Measurements from ENCODE around the gene RANBP10. TPM values are rescaled to one million over a fixed set of nuclear protein-coding genes. Genes with fewer than 3 reads are reported as not detected.

Gene RANBP10
- total RNA-seq, 6 experiments from 2014 or later: 15.1 to 38.4 (median 22.7) TPM

DNA sequence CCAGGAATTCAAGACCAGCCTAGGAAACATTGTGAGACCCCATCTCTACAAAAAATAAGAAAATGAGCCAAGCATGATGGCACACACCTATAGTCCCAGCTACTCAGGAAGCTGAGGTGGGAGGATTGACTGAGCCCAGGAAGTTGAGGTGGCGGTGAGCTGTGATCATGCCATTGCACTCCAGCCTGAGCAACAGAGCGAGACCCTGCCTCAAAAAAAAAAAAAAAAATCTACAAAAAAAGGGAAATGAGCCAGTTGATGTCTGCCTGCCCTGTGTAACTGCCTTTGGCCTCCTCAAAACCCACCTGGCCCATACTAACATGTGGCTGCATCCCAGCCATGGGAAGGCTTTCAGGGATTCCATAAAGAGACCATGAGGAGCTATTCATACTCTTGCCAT, 4.5 kb downstream of the RANBP10 start:
- Histone ChIP-seq H3K27me3 (no peaks in the 10 kb centered on the region), H3K4me1 (peaks cover 0 to 25% (median 6%) of the 10 kb centered on the region in 4 donors), H3K27ac (no peak overlapping the region), H3K4me3 (no peak overlapping the region), H3K9me3 (no peaks in the 10 kb centered on the region), H3K36me3 (peaks cover 0 to 44% (median 8%) of the 10 kb centered on the region in 4 donors)
- ATAC-seq (no peak), DNase-seq (no peak)
- 83% methylated on average over 1 of the region's 2 CpGs for WGBS (ENCODE audit: insufficient coverage, low coverage, low lambda C conversion rate, missing lambda C conversion rate)
- intact Hi-C loops (cut with DNase I): loop anchor here in 1 of 2 donors (10.0 kb wide), 1 partner anchor 127 kb away; no protein-coding TSS in a partner anchor
- TF ChIP-seq, protein P1, sequence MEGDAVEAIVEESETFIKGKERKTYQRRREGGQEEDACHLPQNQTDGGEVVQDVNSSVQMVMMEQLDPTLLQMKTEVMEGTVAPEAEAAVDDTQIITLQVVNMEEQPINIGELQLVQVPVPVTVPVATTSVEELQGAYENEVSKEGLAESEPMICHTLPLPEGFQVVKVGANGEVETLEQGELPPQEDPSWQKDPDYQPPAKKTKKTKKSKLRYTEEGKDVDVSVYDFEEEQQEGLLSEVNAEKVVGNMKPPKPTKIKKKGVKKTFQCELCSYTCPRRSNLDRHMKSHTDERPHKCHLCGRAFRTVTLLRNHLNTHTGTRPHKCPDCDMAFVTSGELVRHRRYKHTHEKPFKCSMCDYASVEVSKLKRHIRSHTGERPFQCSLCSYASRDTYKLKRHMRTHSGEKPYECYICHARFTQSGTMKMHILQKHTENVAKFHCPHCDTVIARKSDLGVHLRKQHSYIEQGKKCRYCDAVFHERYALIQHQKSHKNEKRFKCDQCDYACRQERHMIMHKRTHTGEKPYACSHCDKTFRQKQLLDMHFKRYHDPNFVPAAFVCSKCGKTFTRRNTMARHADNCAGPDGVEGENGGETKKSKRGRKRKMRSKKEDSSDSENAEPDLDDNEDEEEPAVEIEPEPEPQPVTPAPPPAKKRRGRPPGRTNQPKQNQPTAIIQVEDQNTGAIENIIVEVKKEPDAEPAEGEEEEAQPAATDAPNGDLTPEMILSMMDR (IDR thresholded peaks at IDR 0.05): no peak
- TF ChIP-seq POLR2A (IDR thresholded peaks at IDR 0.05): no peak

DNA sequence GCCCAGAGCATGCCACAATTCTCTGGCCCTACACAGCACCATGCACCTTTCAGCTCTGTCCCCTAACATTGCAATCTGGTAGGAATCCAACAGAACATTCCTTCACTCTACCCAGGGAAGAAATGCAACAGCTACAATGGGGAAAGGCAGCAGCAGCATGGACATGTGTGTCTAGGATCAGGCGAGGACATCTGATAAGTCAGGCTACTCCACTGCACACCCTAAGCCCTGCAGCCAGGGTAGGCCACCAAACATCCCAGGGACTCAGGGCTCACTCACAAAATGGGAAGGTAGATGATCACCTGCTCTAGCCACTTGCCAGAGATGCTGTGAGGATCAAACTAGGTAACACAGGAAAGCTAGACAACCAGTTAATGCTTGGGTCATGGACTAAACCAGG, 5.1 kb downstream of the RANBP10 start:
- Histone ChIP-seq H3K27ac (no peak overlapping the region), H3K4me1 (peaks cover 0 to 25% (median 6%) of the 10 kb centered on the region in 4 donors), H3K4me3 (no peak overlapping the region), H3K27me3 (no peaks in the 10 kb centered on the region), H3K36me3 (peaks cover 0 to 49% (median 8%) of the 10 kb centered on the region in 4 donors), H3K9me3 (no peaks in the 10 kb centered on the region)
- TF ChIP-seq, protein P1 (IDR thresholded peaks at IDR 0.05): no peak
- no peak for TF ChIP-seq POLR2A (IDR thresholded peaks at IDR 0.05)
- intact Hi-C loops (cut with DNase I): loop anchor here in 1 of 2 donors (10.0 kb wide), 1 partner anchor 126 kb away; no protein-coding TSS in a partner anchor
- ATAC-seq: no peak
- WGBS (ENCODE audit: insufficient coverage, low coverage, low lambda C conversion rate, missing lambda C conversion rate): 83% methylated on average over 1 of the region's 1 CpG
- no peak for DNase-seq

- DNase-seq (no peak), ATAC-seq (peak in 1 of 4 donors; percentile 18)
- Histone ChIP-seq H3K36me3 (peaks cover 0 to 51% (median 8%) of the 10 kb centered on the region in 4 donors), H3K4me3 (no peak overlapping the region), H3K27me3 (no peaks in the 10 kb centered on the region), H3K4me1 (peaks cover 0 to 25% (median 5%) of the 10 kb centered on the region in 4 donors), H3K27ac (no peak overlapping the region), H3K9me3 (no peaks in the 10 kb centered on the region)
- intact Hi-C loops (cut with DNase I): loop anchor here in 1 of 2 donors (10.0 kb wide), 1 partner anchor 126 kb away; no protein-coding TSS in a partner anchor
- 86% methylated on average over 1 of the region's 7 CpGs for WGBS (ENCODE audit: insufficient coverage, low coverage, low lambda C conversion rate, missing lambda C conversion rate)
- TF ChIP-seq, protein P1 (IDR thresholded peaks at IDR 0.05): no peak
Observed at GRCh38 chr16:67800338-67800926, 5.9 kb downstream of the RANBP10 start.

GRCh38 chr16:67796099-67796718, 10.2 kb downstream of the RANBP10 start:
- TF ChIP-seq POLR2A (IDR thresholded peaks at IDR 0.05): no peak
- TF ChIP-seq, protein P1 (IDR thresholded peaks at IDR 0.05): no peak
- WGBS (ENCODE audit: insufficient coverage, low coverage, low lambda C conversion rate, missing lambda C conversion rate): 98% methylated on average over 5 of the region's 5 CpGs

More at GRCh38 chr16:67796099-67796718, 10.2 kb downstream of the RANBP10 start:
- no peaks in the 10 kb centered on the region for H3K9me3 ChIP-seq
- H3K4me1 ChIP-seq: no peaks in the 10 kb centered on the region
- no peak overlapping the region for H3K4me3 ChIP-seq
- H3K27ac ChIP-seq: no peak overlapping the region
- H3K36me3 ChIP-seq: peaks cover 0 to 33% (median 5%) of the 10 kb centered on the region in 4 donors
- DNase-seq: no peak
- H3K27me3 ChIP-seq: no peaks in the 10 kb centered on the region
- intact Hi-C loops (cut with DNase I): no loop called here
- no peak for ATAC-seq

All from right lobe of liver (tissue), 6 donors.